ENCODE data around the gene SEPTIN11. TPM values are rescaled to one million over a fixed set of nuclear protein-coding genes. Genes with fewer than 3 reads are reported as not detected.

SEPTIN11 gene
- total RNA-seq, 1 donor from 2014 or later = 244 TPM

Other genes with a start within 250 kb of the SEPTIN11 start
- 5.5 TPM for gene SOWAHB, start 51.6 kb upstream of the SEPTIN11 start, total RNA-seq
- 408 TPM for gene CCNI, start 126.2 kb downstream of the SEPTIN11 start, total RNA-seq
- 139 TPM for gene CCNG2, start 207.5 kb downstream of the SEPTIN11 start, total RNA-seq

Data from occipital lobe (tissue), 1 donor.